ENCODE measurements around the gene CCDC136. TPM values are rescaled to one million over a fixed set of nuclear protein-coding genes. Genes with fewer than 3 reads are reported as not detected.

CCDC136 gene
- polyA plus RNA-seq, 1 donor (not counting 4 experiments of a cell fraction or from before 2014, with no cell fraction given), result 1.6 TPM

GRCh38 chr7:128833148-128833945, 41.6 kb downstream of the CCDC136 start:
- Histone ChIP-seq H3K9me3 (ENCODE audit: control insufficient read depth, low read depth, low read length) (no peaks in the 10 kb centered on the region), H4K20me1 (ENCODE audit: control insufficient read depth, extremely low read depth, insufficient read depth, low read length) (no peaks in the 10 kb centered on the region), H3K27me3 (ENCODE audit: control insufficient read depth, extremely low read depth, insufficient read depth, low read length) (peaks cover 39% of the 10 kb centered on the region), H3K9ac (ENCODE audit: control insufficient read depth, extremely low read depth, insufficient read depth, low read length) (no peak overlapping the region), H3K9me1 (ENCODE audit: control insufficient read depth, extremely low read depth, insufficient read depth, low read length) (peaks cover 3% of the 10 kb centered on the region), H3K4me1 (ENCODE audit: control insufficient read depth, extremely low read depth, insufficient read depth, low read length) (peaks cover 12% of the 10 kb centered on the region), H3K4me3 (ENCODE audit: control insufficient read depth in 2 of 3, extremely low read depth in 1 of 3, insufficient read depth in 2 of 3, low read depth in 1 of 3, low read length in 3 of 3) (no peak overlapping the region), H3K27ac (ENCODE audit: control insufficient read depth, insufficient read depth, low read length) (no peak overlapping the region), H3K36me3 (ENCODE audit: control insufficient read depth in 2 of 2, extremely low read depth in 1 of 2, insufficient read depth in 2 of 2, low read length in 2 of 2) (no peaks in the 10 kb centered on the region), H2AFZ (ENCODE audit: control insufficient read depth, low read length) (no peak overlapping the region), H3K4me2 (ENCODE audit: control insufficient read depth, extremely low read depth, insufficient read depth, low read depth, low read length) (no peak overlapping the region), H3K79me2 (ENCODE audit: control insufficient read depth, insufficient read depth, low read length) (no peaks in the 10 kb centered on the region)
- FAIRE-seq (no peak), DNase-seq (ENCODE audit: low read depth, low spot score) (no peak)
- TF ChIP-seq CTCF (optimal IDR thresholded peaks at IDR 0.05 in 1 of 3, IDR thresholded peaks at IDR 0.05 in 1 of 3, conservative IDR thresholded peaks at IDR 0.05 in 1 of 3; ENCODE audit: extremely low read depth in 1 of 3, insufficient read depth in 2 of 3, low read length in 3 of 3) (no peak), EZH2 (IDR thresholded peaks at IDR 0.05; ENCODE audit: low read length) (no peak)
- dilution Hi-C loops (cut with MboI; ENCODE audit: extremely low pct_ligation_motif_present, low sequenced_read_pairs), result no loop called here

- no peak overlapping the region for H3K9ac ChIP-seq (ENCODE audit: control insufficient read depth, extremely low read depth, insufficient read depth, low read length)
- H3K27me3 ChIP-seq (ENCODE audit: control insufficient read depth, extremely low read depth, insufficient read depth, low read length), result peaks cover 39% of the 10 kb centered on the region
- H3K4me2 ChIP-seq (ENCODE audit: control insufficient read depth, extremely low read depth, insufficient read depth, low read depth, low read length), result no peak overlapping the region
- peaks cover 12% of the 10 kb centered on the region for H3K4me1 ChIP-seq (ENCODE audit: control insufficient read depth, extremely low read depth, insufficient read depth, low read length)
- no peak overlapping the region for H3K27ac ChIP-seq (ENCODE audit: control insufficient read depth, insufficient read depth, low read length)
- no peak for DNase-seq (ENCODE audit: low read depth, low spot score)
- TF ChIP-seq CTCF (optimal IDR thresholded peaks at IDR 0.05 in 1 of 3, IDR thresholded peaks at IDR 0.05 in 1 of 3, conservative IDR thresholded peaks at IDR 0.05 in 1 of 3; ENCODE audit: extremely low read depth in 1 of 3, insufficient read depth in 2 of 3, low read length in 3 of 3) (no peak), EZH2 (IDR thresholded peaks at IDR 0.05; ENCODE audit: low read length) (no peak)
- H3K9me3 ChIP-seq (ENCODE audit: control insufficient read depth, low read depth, low read length), result no peaks in the 10 kb centered on the region
- no peaks in the 10 kb centered on the region for H3K36me3 ChIP-seq (ENCODE audit: control insufficient read depth in 2 of 2, extremely low read depth in 1 of 2, insufficient read depth in 2 of 2, low read length in 2 of 2)
- dilution Hi-C loops (cut with MboI; ENCODE audit: extremely low pct_ligation_motif_present, low sequenced_read_pairs), result no loop called here
- no peak overlapping the region for H2AFZ ChIP-seq (ENCODE audit: control insufficient read depth, low read length)
- H3K4me3 ChIP-seq (ENCODE audit: control insufficient read depth in 2 of 3, extremely low read depth in 1 of 3, insufficient read depth in 2 of 3, low read depth in 1 of 3, low read length in 3 of 3), result no peak overlapping the region
- no peaks in the 10 kb centered on the region for H4K20me1 ChIP-seq (ENCODE audit: control insufficient read depth, extremely low read depth, insufficient read depth, low read length)
- no peaks in the 10 kb centered on the region for H3K79me2 ChIP-seq (ENCODE audit: control insufficient read depth, insufficient read depth, low read length)
- H3K9me1 ChIP-seq (ENCODE audit: control insufficient read depth, extremely low read depth, insufficient read depth, low read length), result peaks cover 3% of the 10 kb centered on the region
- no peak for FAIRE-seq
These were observed 42.2 kb downstream of the CCDC136 start for GRCh38 chr7:128833946-128834325.

All from keratinocyte (primary cell).